SK-N-MC (cell line): ENCODE data around the gene TCL1B.

ENCODE experiments used
- DNase-seq: peaks from one replicate; pipeline ENCODE4 v3.0.0-alpha.2; 2011; ENCODE audit warnings: low read depth, low spot score
- H3K27ac ChIP-seq: fragments of 200-600 bp; sonication (generic); 2 replicates; pipeline ENCODE4 v1.5.1; 2016; ENCODE audit warnings: mixed run types
- H3K36me3 ChIP-seq: fragments of 200-600 bp; sonication (generic); 2 replicates; pipeline ENCODE4 v1.6.1; 2017; ENCODE audit warnings: antibody characterized with exemption, low read length, mixed read lengths; ENCODE audit not compliant: insufficient read depth
- H3K4me3 ChIP-seq: fragments of 200-600 bp; sonication (generic); 2 replicates; pipeline ENCODE4 v1.5.1; 2016
- H3K9ac ChIP-seq: fragments of 200-600 bp; sonication (generic); 2 replicates; pipeline ENCODE4 v1.8.0; 2017; ENCODE audit warnings: mixed run types, mixed read lengths; ENCODE audit not compliant: insufficient read length
- H3K9me3 ChIP-seq: fragments of 200-600 bp; sonication (generic); 2 replicates; pipeline ENCODE4 v1.6.1; 2017; ENCODE audit warnings: low read depth, mild to moderate bottlenecking, antibody characterized with exemption, low read length, moderate library complexity, mixed read lengths
- EZH2 ChIP-seq: fragments of 200-600 bp; sonication (generic); IDR thresholded peaks from one replicate; pipeline ENCODE4 v1.6.1; 2017; ENCODE audit warnings: antibody characterized with exemption
- FOXP2 ChIP-seq: optimal IDR thresholded peaks from 2 replicates; pipeline ENCODE3; 2011; ENCODE audit warnings: mild to moderate bottlenecking, moderate library complexity; ENCODE audit not compliant: insufficient read depth; ENCODE audit errors: extremely low read length, control extremely low read depth
- POLR2AphosphoS5 ChIP-seq: IDR thresholded peaks from 2 replicates; pipeline ENCODE4 v1.6.1; 2012; ENCODE audit warnings: mild to moderate bottlenecking, low read depth, low read length, borderline replicate concordance

TCL1B gene

GRCh38 chr14:95685978-95686922 lies at the start of gene TCL1B:
TSS of gene TCL1B (plus strand) at chr14:95686426. CDS start at chr14:95686468, 42 bp downstream.
- H3K9me3 ChIP-seq, result no peaks in the 10 kb centered on the region
- H3K4me3 ChIP-seq, result no peak within 1 kb of the TSS
- TF ChIP-seq FOXP2 (no peak), POLR2AphosphoS5 (no peak)
- H3K27ac ChIP-seq, result no peak within 1 kb of the TSS
- no peak within 1 kb of the TSS for H3K9ac ChIP-seq
- no peaks in the 10 kb centered on the region for H3K36me3 ChIP-seq
- no peak for DNase-seq

GRCh38 chr14:95644981-95645380 lies 41.2 kb upstream of the TCL1B start:
- no peak for DNase-seq
- Histone ChIP-seq H3K9ac (no peak overlapping the region), H3K4me3 (no peak overlapping the region), H3K27ac (no peak overlapping the region), H3K36me3 (no peaks in the 10 kb centered on the region), H3K9me3 (no peaks in the 10 kb centered on the region)
- no peak for TF ChIP-seq EZH2
- no peak for TF ChIP-seq POLR2AphosphoS5
- no peak for TF ChIP-seq FOXP2

GRCh38 chr14:95645389-95645996 lies 40.7 kb upstream of the TCL1B start:
- H3K4me3 ChIP-seq, result no peak overlapping the region
- H3K36me3 ChIP-seq, result no peaks in the 10 kb centered on the region
- no peak overlapping the region for H3K9ac ChIP-seq
- DNase-seq, result no peak
- H3K27ac ChIP-seq, result no peak overlapping the region
- TF ChIP-seq POLR2AphosphoS5 (no peak), EZH2 (no peak), FOXP2 (no peak)
- H3K9me3 ChIP-seq, result no peaks in the 10 kb centered on the region

- TF ChIP-seq POLR2AphosphoS5 (no peak), FOXP2 (no peak), EZH2 (no peak)
- no peak for DNase-seq
- Histone ChIP-seq H3K4me3 (no peak overlapping the region), H3K9me3 (no peaks in the 10 kb centered on the region), H3K27ac (no peak overlapping the region), H3K9ac (no peak overlapping the region), H3K36me3 (no peaks in the 10 kb centered on the region)
Measured at GRCh38 chr14:95647926-95648325, 38.3 kb upstream of the TCL1B start.

GRCh38 chr14:95649230-95649629 lies 37.0 kb upstream of the TCL1B start:
- TF ChIP-seq POLR2AphosphoS5 (no peak), EZH2 (no peak), FOXP2 (no peak)
- Histone ChIP-seq H3K4me3 (no peak overlapping the region), H3K9ac (no peak overlapping the region), H3K36me3 (no peaks in the 10 kb centered on the region), H3K27ac (no peak overlapping the region), H3K9me3 (no peaks in the 10 kb centered on the region)
- no peak for DNase-seq

- TF ChIP-seq FOXP2 (no peak), POLR2AphosphoS5 (no peak), EZH2 (no peak)
- H3K9ac ChIP-seq, result no peak overlapping the region
- H3K9me3 ChIP-seq, result no peaks in the 10 kb centered on the region
- H3K27ac ChIP-seq, result no peak overlapping the region
- no peaks in the 10 kb centered on the region for H3K36me3 ChIP-seq
- H3K4me3 ChIP-seq, result no peak overlapping the region
- no peak for DNase-seq
Measured at GRCh38 chr14:95651028-95651427, 35.2 kb upstream of the TCL1B start.

GRCh38 chr14:95651821-95652583 lies 34.2 kb upstream of the TCL1B start:
- H3K4me3 ChIP-seq, result no peak overlapping the region
- H3K27ac ChIP-seq, result no peak overlapping the region
- H3K36me3 ChIP-seq, result no peaks in the 10 kb centered on the region
- no peaks in the 10 kb centered on the region for H3K9me3 ChIP-seq
- DNase-seq, result no peak
- TF ChIP-seq EZH2 (no peak), POLR2AphosphoS5 (no peak), FOXP2 (no peak)
- no peak overlapping the region for H3K9ac ChIP-seq

GRCh38 chr14:95652690-95653089 lies 33.5 kb upstream of the TCL1B start:
- no peak overlapping the region for H3K9ac ChIP-seq
- H3K27ac ChIP-seq, result no peak overlapping the region
- no peaks in the 10 kb centered on the region for H3K9me3 ChIP-seq
- TF ChIP-seq FOXP2 (no peak), EZH2 (no peak), POLR2AphosphoS5 (no peak)
- DNase-seq, result no peak
- no peak overlapping the region for H3K4me3 ChIP-seq
- H3K36me3 ChIP-seq, result no peaks in the 10 kb centered on the region
